ENCODE results near the gene ASIC1. TPM values are rescaled to one million over a fixed set of nuclear protein-coding genes. Genes with fewer than 3 reads are reported as not detected.

The ASIC1 gene
- total and polyA plus RNA-seq, 12 donors: 0.17 to 1.6 (median 0.70) TPM

- Histone ChIP-seq H3K4me3 (no peak overlapping the region), H3K27me3 (peaks cover 0 to 44% (median 18%) of the 10 kb centered on the region in 7 donors), H3K4me1 (peaks cover under 1 to 38% (median 31%) of the 10 kb centered on the region in 9 donors), H3K9me3 (no peaks in the 10 kb centered on the region), H3K36me3 (no peaks in the 10 kb centered on the region), H3K27ac (no peak overlapping the region)
- intact Hi-C loops (cut with DNase I): loop anchor here in 7 of 10 donors (5.0 to 10.0 kb wide), 3 partner anchors 186 to 278 kb away; no protein-coding TSS in a partner anchor
- TF ChIP-seq CTCF (IDR thresholded peaks at IDR 0.05): no peak
- WGBS, 2 donors: 91 to 92% methylated on average over 7 of the region's 7 CpGs
- ATAC-seq: no peak
- no peak for DNase-seq
These were observed 4.4 kb upstream of the ASIC1 start for GRCh38 chr12:50052964-50053363.

GRCh38 chr12:50053583-50053982, 3.8 kb upstream of the ASIC1 start:
- H3K27me3 ChIP-seq: peaks cover 0 to 50% (median 22%) of the 10 kb centered on the region in 7 donors
- no peak overlapping the region for H3K27ac ChIP-seq
- H3K4me3 ChIP-seq: no peak overlapping the region
- peaks cover 3 to 39% (median 31%) of the 10 kb centered on the region in 9 donors for H3K4me1 ChIP-seq
- no peaks in the 10 kb centered on the region for H3K9me3 ChIP-seq
- no peak for TF ChIP-seq CTCF (IDR thresholded peaks at IDR 0.05)
- no peaks in the 10 kb centered on the region for H3K36me3 ChIP-seq
- no peak for DNase-seq
- intact Hi-C loops (cut with DNase I): loop anchor here in 7 of 10 donors (5.0 to 10.0 kb wide), 3 partner anchors 186 to 279 kb away; no protein-coding TSS in a partner anchor
- no peak for ATAC-seq
- WGBS, 2 donors: 72 to 90% methylated on average over 1 of the region's 1 CpG

- Histone ChIP-seq H3K4me1 (peaks cover 2 to 48% (median 20%) of the 10 kb centered on the region in 9 donors), H3K27ac (no peak overlapping the region), H3K9me3 (no peaks in the 10 kb centered on the region), H3K27me3 (peaks cover 0 to 39% (median 19%) of the 10 kb centered on the region in 7 donors), H3K36me3 (no peaks in the 10 kb centered on the region), H3K4me3 (no peak overlapping the region)
- ATAC-seq: peak in 7 of 8 donors; percentile 44 to 73 (median 61)
- peak; percentile 80 to 97 (median 95) for TF ChIP-seq CTCF (IDR thresholded peaks at IDR 0.05)
- peak in 1 of 2 donors; percentile 26 for DNase-seq
- intact Hi-C loops (cut with DNase I): loop anchor here (1.0 to 10.0 kb wide), 9 partner anchors 81 to 281 kb away; partner anchors contain the start of gene AQP6 (in 1 of the 10)
- 8% methylated on average over 17 of the region's 17 CpGs for WGBS, 2 donors
These were observed 1.4 kb upstream of the ASIC1 start for GRCh38 chr12:50055831-50056638.

- H3K9me3 ChIP-seq: no peaks in the 10 kb centered on the region
- no peak overlapping the region for H3K27ac ChIP-seq
- DNase-seq: no peak
- peaks cover 0 to 36% (median 19%) of the 10 kb centered on the region in 7 donors for H3K27me3 ChIP-seq
- WGBS, 2 donors: 15 to 27% methylated on average over 3 of the region's 3 CpGs
- H3K4me1 ChIP-seq: peaks cover 0 to 48% (median 19%) of the 10 kb centered on the region in 9 donors
- peak overlapping the region in 7 of 10 donors; percentile 62 to 86 (median 67) for H3K4me3 ChIP-seq
- H3K36me3 ChIP-seq: no peaks in the 10 kb centered on the region
- no peak for TF ChIP-seq CTCF (IDR thresholded peaks at IDR 0.05)
- intact Hi-C loops (cut with DNase I): loop anchor here (1.0 to 10.0 kb wide), 9 partner anchors 82 to 282 kb away; partner anchors contain the start of gene AQP6 (in 1 of the 10)
- no peak for ATAC-seq
These were observed 788 bp upstream of the ASIC1 start for GRCh38 chr12:50056639-50056976.

All from heart right ventricle (tissue), 16 donors.